Measurements from ENCODE around the gene HPSE2. TPM values are rescaled to one million over a fixed set of nuclear protein-coding genes. Genes with fewer than 3 reads are reported as not detected.

The HPSE2 gene
- total RNA-seq, 1 donor from 2014 or later: not detected

DNA sequence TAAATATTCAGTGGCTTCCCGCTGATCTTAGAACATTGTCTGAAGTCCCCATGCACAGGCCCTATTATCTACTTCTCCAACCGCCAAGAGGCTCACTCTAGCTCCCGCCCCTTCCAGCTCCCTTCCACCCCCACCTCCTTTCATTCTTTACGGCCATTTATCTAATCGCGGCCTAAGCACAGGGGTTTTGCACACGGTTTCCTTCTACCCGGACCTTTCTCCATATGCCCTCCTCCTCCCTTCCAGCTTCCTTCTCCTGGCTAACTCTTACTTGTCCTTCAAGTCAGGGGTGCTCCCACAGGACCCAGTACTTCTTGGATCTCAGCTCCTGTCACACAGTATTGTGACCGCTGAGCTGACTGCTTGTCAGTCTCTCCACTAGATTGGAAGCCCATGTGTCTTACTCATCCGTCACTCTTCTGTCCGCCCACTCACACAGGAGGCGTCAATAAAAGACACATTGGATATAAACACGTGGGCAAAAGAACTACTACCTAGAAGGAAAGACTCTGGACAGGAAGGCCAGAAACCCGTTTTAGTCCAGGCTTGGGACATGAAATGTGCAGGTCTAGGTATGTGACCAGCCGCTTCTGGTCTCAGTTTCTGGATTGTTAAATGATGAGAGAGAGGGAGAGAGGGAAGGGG is 768.7 kb downstream of the HPSE2 start:
- Histone ChIP-seq H3K9me3 (no peaks in the 10 kb centered on the region), H3K36me3 (no peaks in the 10 kb centered on the region), H3K4me1 (peaks cover 0 to 3% of the 10 kb centered on the region in 2 donors), H3K27ac (no peak overlapping the region), H3K4me3 (no peak overlapping the region), H3K27me3 (no peaks in the 10 kb centered on the region)
- intact Hi-C loops (cut with DNase I): loop anchor here (1.0 to 2.0 kb wide), 2 partner anchors 706 to 779 kb away; no protein-coding TSS in a partner anchor
- DNase-seq (ENCODE audit: low spot score in 2 of 2): no peak
- TF ChIP-seq, protein P1, sequence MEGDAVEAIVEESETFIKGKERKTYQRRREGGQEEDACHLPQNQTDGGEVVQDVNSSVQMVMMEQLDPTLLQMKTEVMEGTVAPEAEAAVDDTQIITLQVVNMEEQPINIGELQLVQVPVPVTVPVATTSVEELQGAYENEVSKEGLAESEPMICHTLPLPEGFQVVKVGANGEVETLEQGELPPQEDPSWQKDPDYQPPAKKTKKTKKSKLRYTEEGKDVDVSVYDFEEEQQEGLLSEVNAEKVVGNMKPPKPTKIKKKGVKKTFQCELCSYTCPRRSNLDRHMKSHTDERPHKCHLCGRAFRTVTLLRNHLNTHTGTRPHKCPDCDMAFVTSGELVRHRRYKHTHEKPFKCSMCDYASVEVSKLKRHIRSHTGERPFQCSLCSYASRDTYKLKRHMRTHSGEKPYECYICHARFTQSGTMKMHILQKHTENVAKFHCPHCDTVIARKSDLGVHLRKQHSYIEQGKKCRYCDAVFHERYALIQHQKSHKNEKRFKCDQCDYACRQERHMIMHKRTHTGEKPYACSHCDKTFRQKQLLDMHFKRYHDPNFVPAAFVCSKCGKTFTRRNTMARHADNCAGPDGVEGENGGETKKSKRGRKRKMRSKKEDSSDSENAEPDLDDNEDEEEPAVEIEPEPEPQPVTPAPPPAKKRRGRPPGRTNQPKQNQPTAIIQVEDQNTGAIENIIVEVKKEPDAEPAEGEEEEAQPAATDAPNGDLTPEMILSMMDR (IDR thresholded peaks at IDR 0.05): no peak

DNA sequence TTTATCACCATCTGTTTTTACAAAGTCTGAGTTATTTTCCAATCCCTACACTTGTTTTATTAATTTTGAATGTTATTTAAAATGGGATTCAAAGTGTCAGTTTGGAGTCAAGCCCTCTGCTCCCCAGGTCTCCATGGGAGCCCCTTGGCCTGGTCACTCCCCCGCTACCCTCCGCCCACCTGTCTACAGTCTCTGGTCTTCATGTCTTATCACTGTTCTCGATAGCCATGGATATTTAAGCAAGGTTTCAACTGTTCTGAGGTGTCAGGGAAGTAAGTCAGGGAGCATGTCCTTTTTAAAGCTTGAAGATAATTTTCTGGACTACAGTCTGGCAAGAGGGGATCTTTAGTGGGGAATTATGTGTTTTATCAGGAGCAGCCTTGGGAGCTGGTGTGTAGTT is 769.8 kb downstream of the HPSE2 start:
- no peaks in the 10 kb centered on the region for H3K36me3 ChIP-seq
- no peaks in the 10 kb centered on the region for H3K9me3 ChIP-seq
- H3K4me1 ChIP-seq: peaks cover 0 to 7% of the 10 kb centered on the region in 2 donors
- no peak overlapping the region for H3K4me3 ChIP-seq
- DNase-seq (ENCODE audit: low spot score in 2 of 2): peak in 1 of 2 donors; percentile 15
- no peak overlapping the region for H3K27ac ChIP-seq
- intact Hi-C loops (cut with DNase I): loop anchor here (2.0 kb wide), 1 partner anchor 707 kb away; no protein-coding TSS in a partner anchor
- no peaks in the 10 kb centered on the region for H3K27me3 ChIP-seq
- TF ChIP-seq, protein P1 (IDR thresholded peaks at IDR 0.05): no peak

DNA sequence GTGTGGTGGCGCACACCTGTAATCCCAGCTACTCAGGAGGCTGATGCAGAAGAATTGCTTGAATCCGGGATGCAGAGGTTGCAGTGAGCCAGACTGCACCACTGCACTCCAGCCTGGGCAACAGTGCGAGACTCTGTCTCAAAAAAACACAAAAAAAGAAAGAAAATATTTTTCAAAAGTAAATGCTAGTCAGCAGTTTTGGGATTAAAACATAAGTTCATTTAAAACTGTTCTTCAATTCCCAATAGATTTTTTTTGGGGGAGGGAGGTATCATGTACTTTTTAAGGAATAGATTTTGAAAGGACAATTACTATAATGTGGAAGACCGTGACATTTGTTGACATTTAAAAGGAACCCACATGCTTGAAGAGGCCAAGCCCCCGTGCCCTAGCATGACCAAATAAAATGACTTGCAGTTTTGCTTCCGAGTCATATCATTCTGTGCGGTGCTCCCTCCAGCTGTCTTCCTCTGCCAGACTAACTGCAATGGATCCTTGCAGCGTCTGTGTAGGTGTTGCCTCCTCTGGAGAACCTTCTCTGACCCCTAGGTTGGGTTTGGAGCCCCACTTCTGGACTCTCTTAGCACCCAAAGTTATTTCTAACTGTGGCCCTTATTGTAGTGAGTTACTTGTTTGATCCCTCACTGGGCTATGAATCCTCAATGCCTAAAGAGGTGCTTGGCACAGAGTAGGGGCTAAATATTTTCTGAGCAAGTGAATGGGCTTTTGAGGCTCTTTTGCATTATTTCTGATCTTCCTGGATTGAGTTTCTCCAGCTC is 771.5 kb downstream of the HPSE2 start:
- H3K9me3 ChIP-seq: no peaks in the 10 kb centered on the region
- TF ChIP-seq, protein P1 (IDR thresholded peaks at IDR 0.05): no peak
- H3K27me3 ChIP-seq: no peaks in the 10 kb centered on the region
- peaks cover 3 to 12% of the 10 kb centered on the region in 2 donors for H3K4me1 ChIP-seq
- no peaks in the 10 kb centered on the region for H3K36me3 ChIP-seq
- no peak overlapping the region for H3K4me3 ChIP-seq
- no peak for DNase-seq (ENCODE audit: low spot score in 2 of 2)
- intact Hi-C loops (cut with DNase I): no loop called here
- H3K27ac ChIP-seq: no peak overlapping the region

GRCh38 chr10:98463016-98463415 is 772.6 kb downstream of the HPSE2 start:
- intact Hi-C loops (cut with DNase I): no loop called here
- TF ChIP-seq, protein P1 (IDR thresholded peaks at IDR 0.05): no peak
- H3K27me3 ChIP-seq: no peaks in the 10 kb centered on the region

DNA sequence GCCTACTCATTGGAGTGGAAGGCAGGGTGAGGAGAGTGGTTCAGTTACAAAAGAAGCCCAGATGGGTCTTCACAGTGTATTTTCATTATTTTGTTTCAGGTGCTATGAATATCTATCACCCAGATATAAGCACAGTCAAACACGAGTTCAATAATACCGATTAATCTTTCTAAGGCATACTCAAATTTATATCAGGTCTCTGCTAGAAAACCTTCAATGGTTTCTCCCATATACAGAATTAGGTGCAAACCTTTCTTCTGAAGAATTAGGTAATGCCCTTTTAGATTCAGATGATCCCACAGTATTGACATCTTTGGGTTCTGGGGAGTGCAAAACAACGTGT is 774.2 kb downstream of the HPSE2 start:
- H3K4me1 ChIP-seq: peaks cover 3 to 9% of the 10 kb centered on the region in 2 donors
- H3K9me3 ChIP-seq: no peaks in the 10 kb centered on the region
- H3K36me3 ChIP-seq: no peaks in the 10 kb centered on the region
- H3K27me3 ChIP-seq: no peaks in the 10 kb centered on the region
- DNase-seq (ENCODE audit: low spot score in 2 of 2): no peak
- peak overlapping the region; percentile 27 to 73 for H3K27ac ChIP-seq
- intact Hi-C loops (cut with DNase I): no loop called here
- H3K4me3 ChIP-seq: no peak overlapping the region
- TF ChIP-seq, protein P1 (IDR thresholded peaks at IDR 0.05): no peak

More at GRCh38 chr10:98463016-98463415, 772.6 kb downstream of the HPSE2 start:
- peaks cover 3 to 10% of the 10 kb centered on the region in 2 donors for H3K4me1 ChIP-seq
- no peaks in the 10 kb centered on the region for H3K9me3 ChIP-seq
- no peaks in the 10 kb centered on the region for H3K36me3 ChIP-seq
- no peak overlapping the region for H3K27ac ChIP-seq
- H3K4me3 ChIP-seq: no peak overlapping the region
- no peak for DNase-seq (ENCODE audit: low spot score in 2 of 2)
